ENCODE measurements around the gene UPK3B. TPM values are rescaled to one million over a fixed set of nuclear protein-coding genes. Genes with fewer than 3 reads are reported as not detected.
"Not testable (repeated sequence)": the region's sequence is repeated elsewhere in the genome, so short reads cannot be mapped to it uniquely, and the experiment has no call there.

The UPK3B gene
- 3.2 and 3.4 TPM in 2 replicates for total RNA-seq

DNA sequence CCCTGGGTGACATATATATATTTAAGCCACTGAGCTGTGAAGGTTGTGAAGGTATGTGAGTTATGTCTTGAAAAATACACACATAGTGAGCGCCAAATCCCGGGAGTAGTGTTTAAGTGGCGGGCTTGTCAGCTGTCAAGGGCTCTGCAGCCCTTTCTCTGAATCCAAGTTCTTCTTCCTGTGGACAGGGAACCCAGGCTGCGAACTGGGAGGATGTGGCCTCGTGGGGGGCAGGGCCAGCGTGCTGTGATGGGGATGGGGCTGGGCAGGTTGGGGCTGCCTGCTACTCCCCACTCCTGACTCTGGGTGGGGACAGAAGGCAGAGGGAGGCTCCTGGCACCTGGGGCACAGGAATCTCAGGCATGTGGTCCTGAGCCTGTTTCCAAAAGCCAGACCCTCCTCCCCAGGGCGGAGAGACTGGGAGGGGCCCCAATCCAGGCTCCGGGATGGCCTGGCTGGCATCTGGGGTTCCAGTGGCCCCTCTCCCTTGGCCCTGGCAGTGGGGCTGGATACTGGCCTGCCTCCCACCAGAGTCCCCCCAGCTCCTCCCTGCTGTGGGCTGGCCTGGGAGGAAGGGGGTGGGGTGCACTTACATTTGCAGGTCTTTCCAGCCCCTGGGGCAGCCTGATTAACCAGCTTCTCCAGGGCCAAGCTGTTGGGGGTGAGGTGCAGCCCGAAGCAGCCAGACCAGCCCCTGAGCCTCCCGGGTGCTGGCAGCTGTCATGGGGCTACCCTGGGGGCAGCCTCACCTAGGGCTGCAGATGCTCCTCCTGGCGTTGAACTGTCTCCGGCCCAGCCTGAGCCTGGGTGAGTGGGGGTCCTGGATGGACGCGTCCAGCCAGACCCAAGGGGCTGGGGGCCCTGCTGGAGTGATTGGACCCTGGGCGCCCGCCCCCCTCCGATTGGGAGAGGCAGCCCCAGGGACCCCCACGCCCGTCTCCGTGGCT, at the start of gene UPK3B:
Gene UPK3B (plus strand): TSS at position 622 of the 947 bp plus-strand sequence. CDS start 101 bp downstream, at position 723.
- no peaks in the 10 kb centered on the region for H3K4me1 Mint-ChIP-seq
- no peaks in the 10 kb centered on the region for H3K9me3 Mint-ChIP-seq
- ChIA-PET POLR2A (no interaction called here), CTCF (no interaction called here)
- ATAC-seq (ENCODE audit: low read depth) (peak; percentile 18), DNase-seq (no peak)
- no peak for TF ChIP-seq CTCF (IDR thresholded peaks at IDR 0.05)
- intact Hi-C loops (cut with micrococcal nuclease): loop anchor here (10.0 kb wide), 1 partner anchor 485 kb away; no protein-coding TSS in a partner anchor
- H3K4me3 Mint-ChIP-seq: no peak within 1 kb of the TSS
- H3K27ac Mint-ChIP-seq: no peak within 1 kb of the TSS
- H3K27me3 Mint-ChIP-seq: no peaks in the 10 kb centered on the region
- H3K36me3 Mint-ChIP-seq (ENCODE audit: low read depth): peaks cover 14% of the 10 kb centered on the region

DNA sequence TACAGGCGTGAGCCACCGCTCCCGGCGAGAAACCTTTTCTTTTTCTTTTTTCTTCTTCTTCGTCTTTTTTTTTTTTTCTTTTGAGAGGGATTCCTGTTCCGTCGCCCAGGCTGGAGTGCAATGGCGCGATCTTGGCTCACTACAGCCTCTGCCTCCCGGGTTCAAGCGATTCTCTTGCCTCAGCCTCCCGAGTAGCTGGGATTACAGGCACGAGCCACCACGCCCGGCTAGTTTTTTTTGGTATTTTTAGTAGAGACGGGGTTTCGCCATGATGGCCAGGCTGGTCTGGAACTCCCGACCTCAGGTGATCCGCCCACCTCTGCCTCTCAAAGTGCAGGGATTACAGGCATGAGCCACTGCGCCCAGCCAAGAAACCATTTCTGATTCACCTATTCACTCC, 49.6 kb upstream of the UPK3B start:
- H3K27ac Mint-ChIP-seq; POLR2A ChIA-PET; H3K27me3 Mint-ChIP-seq; H3K36me3 Mint-ChIP-seq (ENCODE audit: low read depth); intact Hi-C loops (cut with micrococcal nuclease); DNase-seq; H3K9me3 Mint-ChIP-seq; CTCF ChIA-PET; H3K4me1 Mint-ChIP-seq; H3K4me3 Mint-ChIP-seq; ATAC-seq (ENCODE audit: low read depth): not testable (repeated sequence)

GRCh38 chr7:76461464-76462101, 48.8 kb upstream of the UPK3B start, which contains the start of gene DTX2:
Gene DTX2 (plus strand): TSS chr7:76461709. CDS start chr7:76480510, 18,801 bp downstream.
- H3K27ac Mint-ChIP-seq; H3K36me3 Mint-ChIP-seq (ENCODE audit: low read depth): not testable (repeated sequence)

DNA sequence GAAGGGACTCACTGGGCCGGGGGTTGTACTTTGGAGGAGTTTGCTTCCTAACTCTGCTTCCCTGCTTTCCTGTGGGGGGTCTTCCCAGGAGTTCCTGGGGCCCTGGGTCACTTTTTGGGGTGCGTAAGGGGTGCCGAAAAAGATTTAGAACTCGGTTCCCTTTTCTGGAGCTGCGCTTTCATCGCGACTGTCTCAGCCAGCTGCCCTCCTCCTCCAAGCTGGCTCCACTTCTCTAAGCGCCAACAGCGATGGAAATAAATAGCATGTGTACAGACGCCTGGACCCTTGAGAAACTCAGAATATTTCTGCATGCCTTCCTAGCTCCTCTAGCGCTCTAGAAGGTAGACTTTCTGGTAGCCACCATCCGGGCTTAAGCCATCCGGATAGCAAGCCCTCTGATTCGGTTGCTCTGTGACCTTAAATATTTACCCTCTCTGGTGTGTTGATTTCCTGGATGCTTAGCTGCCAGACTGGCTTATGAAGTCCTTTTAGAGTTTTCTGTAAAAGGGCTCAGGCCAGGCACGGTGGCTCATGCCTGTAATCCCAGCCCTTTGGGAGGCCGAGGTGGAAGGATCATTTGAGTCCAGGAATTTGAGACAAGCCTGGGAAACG, 48.0 kb upstream of the UPK3B start:
- H3K4me3 Mint-ChIP-seq; H3K4me1 Mint-ChIP-seq; CTCF ChIA-PET; H3K36me3 Mint-ChIP-seq (ENCODE audit: low read depth); POLR2A ChIA-PET; H3K27me3 Mint-ChIP-seq; intact Hi-C loops (cut with micrococcal nuclease); H3K27ac Mint-ChIP-seq; DNase-seq; H3K9me3 Mint-ChIP-seq: not testable (repeated sequence)
- peak; percentile 11 for ATAC-seq (ENCODE audit: low read depth)

More at GRCh38 chr7:76461464-76462101, 48.8 kb upstream of the UPK3B start, which contains the start of gene DTX2:
- H3K4me1 Mint-ChIP-seq; H3K27me3 Mint-ChIP-seq; POLR2A ChIA-PET; H3K9me3 Mint-ChIP-seq; intact Hi-C loops (cut with micrococcal nuclease); CTCF ChIA-PET: not testable (repeated sequence)
- ATAC-seq (ENCODE audit: low read depth): peak; percentile 96
- peak within 1 kb of the TSS; percentile 72 for H3K4me3 Mint-ChIP-seq
- peak; percentile 62 for DNase-seq

GRCh38 chr7:76464959-76465358, 45.4 kb upstream of the UPK3B start:
- H3K36me3 Mint-ChIP-seq (ENCODE audit: low read depth); H3K4me3 Mint-ChIP-seq; H3K9me3 Mint-ChIP-seq; H3K4me1 Mint-ChIP-seq; POLR2A ChIA-PET; ATAC-seq (ENCODE audit: low read depth); CTCF ChIA-PET; DNase-seq; intact Hi-C loops (cut with micrococcal nuclease); H3K27ac Mint-ChIP-seq; H3K27me3 Mint-ChIP-seq: not testable (repeated sequence)

DNA sequence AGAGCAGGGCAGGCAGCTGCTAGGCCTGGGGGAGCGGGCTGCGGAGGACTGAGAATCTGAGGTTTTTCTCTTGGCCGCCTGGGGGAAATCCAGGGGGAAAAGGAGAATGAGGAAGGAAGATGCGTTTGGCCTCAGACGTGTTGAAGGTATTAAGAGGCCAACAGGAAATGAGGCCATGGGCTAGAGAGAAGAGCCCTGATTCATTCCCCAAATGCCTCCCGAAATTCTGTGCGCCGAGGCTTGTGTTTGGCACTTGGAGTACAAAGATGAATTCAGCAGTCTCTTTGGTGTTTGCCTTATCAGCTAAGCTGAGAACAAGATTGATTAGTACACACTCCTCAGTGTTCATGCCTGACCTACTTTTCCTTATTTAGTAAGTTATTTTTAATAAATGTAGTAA, 44.4 kb upstream of the UPK3B start:
- H3K9me3 Mint-ChIP-seq; H3K27me3 Mint-ChIP-seq; H3K27ac Mint-ChIP-seq; POLR2A ChIA-PET; H3K4me1 Mint-ChIP-seq; H3K36me3 Mint-ChIP-seq (ENCODE audit: low read depth); DNase-seq; ATAC-seq (ENCODE audit: low read depth); H3K4me3 Mint-ChIP-seq; CTCF ChIA-PET; intact Hi-C loops (cut with micrococcal nuclease): not testable (repeated sequence)

- H3K27ac Mint-ChIP-seq; POLR2A ChIA-PET; ATAC-seq (ENCODE audit: low read depth); DNase-seq; H3K27me3 Mint-ChIP-seq; H3K36me3 Mint-ChIP-seq (ENCODE audit: low read depth); H3K4me1 Mint-ChIP-seq; CTCF ChIA-PET; H3K4me3 Mint-ChIP-seq; H3K9me3 Mint-ChIP-seq; intact Hi-C loops (cut with micrococcal nuclease): not testable (repeated sequence)
Measured at GRCh38 chr7:76467743-76468404, 42.5 kb upstream of the UPK3B start.

GRCh38 chr7:76471556-76472221, 38.7 kb upstream of the UPK3B start:
- H3K4me1 Mint-ChIP-seq; H3K4me3 Mint-ChIP-seq; ATAC-seq (ENCODE audit: low read depth); H3K27ac Mint-ChIP-seq; CTCF ChIA-PET; H3K9me3 Mint-ChIP-seq; H3K36me3 Mint-ChIP-seq (ENCODE audit: low read depth); POLR2A ChIA-PET; DNase-seq; H3K27me3 Mint-ChIP-seq; intact Hi-C loops (cut with micrococcal nuclease): not testable (repeated sequence)

- POLR2A ChIA-PET; DNase-seq; H3K9me3 Mint-ChIP-seq; H3K27ac Mint-ChIP-seq; CTCF ChIA-PET; intact Hi-C loops (cut with micrococcal nuclease); ATAC-seq (ENCODE audit: low read depth); H3K4me3 Mint-ChIP-seq; H3K27me3 Mint-ChIP-seq; H3K36me3 Mint-ChIP-seq (ENCODE audit: low read depth); H3K4me1 Mint-ChIP-seq: not testable (repeated sequence)
Measured at GRCh38 chr7:76473097-76473496, 37.3 kb upstream of the UPK3B start.

- H3K27me3 Mint-ChIP-seq; H3K27ac Mint-ChIP-seq; H3K4me3 Mint-ChIP-seq; H3K9me3 Mint-ChIP-seq; ATAC-seq (ENCODE audit: low read depth); POLR2A ChIA-PET; DNase-seq; H3K36me3 Mint-ChIP-seq (ENCODE audit: low read depth); H3K4me1 Mint-ChIP-seq; intact Hi-C loops (cut with micrococcal nuclease); CTCF ChIA-PET: not testable (repeated sequence)
Measured at GRCh38 chr7:76476280-76476679, 34.1 kb upstream of the UPK3B start.

Measured in activated B cell treated with CpG ODN at 0.5 μM for 24 hours (primary cell).